Smooth muscle cell (in vitro differentiated cells): Measurements from ENCODE around the gene PLEKHG5. TPM values are rescaled to one million over a fixed set of nuclear protein-coding genes. Genes with fewer than 3 reads are reported as not detected.

Experiments
- DNase-seq: peaks from one replicate; lab custom pipeline; 2025; ENCODE audit not compliant: unreplicated experiment; lab: John Stamatoyannopoulos, UW
- H2AFZ ChIP-seq: fragments of 200-600 bp; sonication (generic); 2 replicates; pipeline ENCODE4 v1.6.0; 2016; ENCODE audit warnings: antibody characterized with exemption, low read depth, mild to moderate bottlenecking
- H3F3A ChIP-seq: fragments of 200-600 bp; sonication (generic); 2 replicates; pipeline ENCODE4 v1.6.0; 2017; ENCODE audit warnings: antibody characterized with exemption, low read depth
- H3K27ac ChIP-seq: fragments of 200-600 bp; sonication (generic); 2 replicates; pipeline ENCODE4 v1.5.1; 2016; ENCODE audit warnings: low read depth, mild to moderate bottlenecking
- H3K27me3 ChIP-seq: fragments of 200-600 bp; sonication (generic); 2 replicates; pipeline ENCODE4 v1.6.1; 2016; ENCODE audit warnings: low read depth, mild to moderate bottlenecking
- H3K36me3 ChIP-seq: fragments of 200-600 bp; sonication (generic); 2 replicates; pipeline ENCODE4 v1.5.1; 2016; ENCODE audit warnings: low read depth
- H3K4me1 ChIP-seq: fragments of 200-600 bp; sonication (generic); 2 replicates; pipeline ENCODE4 v1.5.1; 2016; ENCODE audit warnings: low read depth
- H3K4me2 ChIP-seq: fragments of 200-600 bp; sonication (generic); 2 replicates; pipeline ENCODE4 v1.6.0; 2016; ENCODE audit warnings: mild to moderate bottlenecking
- H3K4me3 ChIP-seq: fragments of 200-600 bp; sonication (generic); 2 replicates; pipeline ENCODE4 v1.5.1; 2016; ENCODE audit warnings: mild to moderate bottlenecking
- H3K79me2 ChIP-seq: fragments of 200-600 bp; sonication (generic); 2 replicates; pipeline ENCODE4 v1.6.0; 2016; ENCODE audit warnings: low read depth, mild to moderate bottlenecking
- H3K9ac ChIP-seq: fragments of 200-600 bp; sonication (generic); 2 replicates; pipeline ENCODE4 v1.6.0; 2016; ENCODE audit warnings: low read depth
- H3K9me3 ChIP-seq: fragments of 200-600 bp; sonication (generic); replicated peaks from 2 replicates; pipeline ENCODE4 v1.5.1; 2016; ENCODE audit warnings: low read depth
- H4K20me1 ChIP-seq: fragments of 200-600 bp; sonication (generic); 2 replicates; pipeline ENCODE4 v1.6.0; 2016; ENCODE audit warnings: low read depth
- WGBS: methylation state at CpG from one replicate; pipeline ENCODE4 v1.1.7; 2016; ENCODE audit warnings: low lambda C conversion rate; 5-methylcytosine and 5-hydroxymethylcytosine counted together
- polyA plus RNA-seq: library from polyadenylated mRNA; unstranded; fragments of >200 nt; fragmentation: Nextera tagmentation; extraction: Ambion mirVana; gene quantifications from 2 replicates; pipeline ENCODE4 v1.2.1, GENCODE V29; 2016
- total RNA-seq: library from RNA; depleted of rRNA; stranded (reverse); fragments of >200 nt; gene quantifications from 2 replicates; pipeline ENCODE4 v1.2.3, GENCODE V29; 2014
- TF ChIP-seq, protein P1 (sequence below): fragments of 200-600 bp; sonication (generic); IDR thresholded peaks from 2 replicates; pipeline ENCODE4 v1.5.1; 2017; ENCODE audit warnings: borderline replicate concordance, mild to moderate bottlenecking, antibody characterized with exemption; ENCODE audit not compliant: insufficient read depth, poor library complexity, severe bottlenecking

Gene PLEKHG5
- total and polyA plus RNA-seq, 2 experiments from 2014 or later = 10.6 to 14.5 TPM

DNA sequence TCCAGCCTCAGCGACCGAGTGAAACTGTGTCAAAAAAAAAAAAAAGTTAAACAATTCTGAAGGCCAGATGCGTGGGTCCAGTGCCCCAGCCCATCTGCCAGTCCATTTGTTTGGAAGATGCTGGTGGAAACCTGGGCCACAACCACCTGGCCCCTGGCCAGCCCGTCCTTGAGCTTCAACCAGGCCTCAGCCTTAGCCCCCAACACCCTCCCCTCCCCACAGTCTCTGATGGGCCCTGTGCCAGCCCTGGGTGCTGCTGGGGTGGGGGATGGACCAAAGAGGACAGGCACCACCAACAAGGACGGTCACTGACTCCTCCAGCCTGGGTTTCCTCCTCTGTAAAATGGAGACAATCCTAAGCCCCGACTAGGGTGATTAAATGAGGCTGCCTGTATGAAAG lies 19.6 kb upstream of the PLEKHG5 start:
- TF ChIP-seq, protein P1, sequence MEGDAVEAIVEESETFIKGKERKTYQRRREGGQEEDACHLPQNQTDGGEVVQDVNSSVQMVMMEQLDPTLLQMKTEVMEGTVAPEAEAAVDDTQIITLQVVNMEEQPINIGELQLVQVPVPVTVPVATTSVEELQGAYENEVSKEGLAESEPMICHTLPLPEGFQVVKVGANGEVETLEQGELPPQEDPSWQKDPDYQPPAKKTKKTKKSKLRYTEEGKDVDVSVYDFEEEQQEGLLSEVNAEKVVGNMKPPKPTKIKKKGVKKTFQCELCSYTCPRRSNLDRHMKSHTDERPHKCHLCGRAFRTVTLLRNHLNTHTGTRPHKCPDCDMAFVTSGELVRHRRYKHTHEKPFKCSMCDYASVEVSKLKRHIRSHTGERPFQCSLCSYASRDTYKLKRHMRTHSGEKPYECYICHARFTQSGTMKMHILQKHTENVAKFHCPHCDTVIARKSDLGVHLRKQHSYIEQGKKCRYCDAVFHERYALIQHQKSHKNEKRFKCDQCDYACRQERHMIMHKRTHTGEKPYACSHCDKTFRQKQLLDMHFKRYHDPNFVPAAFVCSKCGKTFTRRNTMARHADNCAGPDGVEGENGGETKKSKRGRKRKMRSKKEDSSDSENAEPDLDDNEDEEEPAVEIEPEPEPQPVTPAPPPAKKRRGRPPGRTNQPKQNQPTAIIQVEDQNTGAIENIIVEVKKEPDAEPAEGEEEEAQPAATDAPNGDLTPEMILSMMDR = no peak
- H3K9ac ChIP-seq = no peak overlapping the region
- no peak overlapping the region for H2AFZ ChIP-seq
- peaks cover 2% of the 10 kb centered on the region for H3F3A ChIP-seq
- no peak overlapping the region for H3K27ac ChIP-seq
- 97% methylated on average over 6 of the region's 6 CpGs for WGBS
- H4K20me1 ChIP-seq = no peaks in the 10 kb centered on the region
- H3K4me3 ChIP-seq = no peak overlapping the region
- no peak for DNase-seq
- no peaks in the 10 kb centered on the region for H3K27me3 ChIP-seq
- no peaks in the 10 kb centered on the region for H3K79me2 ChIP-seq
- H3K4me1 ChIP-seq = no peaks in the 10 kb centered on the region
- H3K9me3 ChIP-seq = no peaks in the 10 kb centered on the region
- H3K36me3 ChIP-seq = no peaks in the 10 kb centered on the region
- no peak overlapping the region for H3K4me2 ChIP-seq

DNA sequence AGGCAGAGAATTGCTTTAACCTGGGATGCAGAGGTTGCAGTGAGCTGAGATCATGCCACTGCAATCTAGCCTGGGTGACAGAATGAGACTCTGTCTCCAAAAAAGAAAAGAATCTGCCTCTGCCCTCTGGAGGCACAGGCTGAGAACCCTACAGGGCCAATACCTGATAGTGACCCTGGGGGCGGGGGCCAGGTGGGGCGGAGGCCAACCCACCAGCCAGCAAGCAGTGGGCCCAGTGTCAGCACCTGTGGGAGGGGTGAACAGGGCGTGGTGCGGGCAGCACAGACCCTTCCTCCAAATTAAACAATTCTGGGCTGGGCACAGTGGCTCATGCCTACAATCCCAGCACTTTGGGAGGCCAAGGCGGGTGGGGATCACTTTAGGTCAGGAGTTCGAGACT lies 19.0 kb upstream of the PLEKHG5 start:
- H3K4me2 ChIP-seq = no peak overlapping the region
- H3K36me3 ChIP-seq = no peaks in the 10 kb centered on the region
- no peaks in the 10 kb centered on the region for H3K4me1 ChIP-seq
- TF ChIP-seq, protein P1 = no peak
- no peak overlapping the region for H3K9ac ChIP-seq
- H3K27me3 ChIP-seq = no peaks in the 10 kb centered on the region
- H3K27ac ChIP-seq = no peak overlapping the region
- no peaks in the 10 kb centered on the region for H3K79me2 ChIP-seq
- H3K9me3 ChIP-seq = no peaks in the 10 kb centered on the region
- H3F3A ChIP-seq = no peaks in the 10 kb centered on the region
- H3K4me3 ChIP-seq = no peak overlapping the region
- no peak overlapping the region for H2AFZ ChIP-seq
- 98% methylated on average over 6 of the region's 6 CpGs for WGBS
- no peaks in the 10 kb centered on the region for H4K20me1 ChIP-seq
- DNase-seq = no peak

GRCh38 chr1:6509919-6510291 lies 18.4 kb upstream of the PLEKHG5 start:
- Histone ChIP-seq H3K9ac (no peak overlapping the region), H3F3A (no peaks in the 10 kb centered on the region), H3K27ac (no peak overlapping the region), H3K4me2 (no peak overlapping the region), H3K36me3 (no peaks in the 10 kb centered on the region), H3K4me1 (no peaks in the 10 kb centered on the region), H3K4me3 (no peak overlapping the region), H3K9me3 (no peaks in the 10 kb centered on the region), H3K79me2 (no peaks in the 10 kb centered on the region), H2AFZ (no peak overlapping the region), H3K27me3 (no peaks in the 10 kb centered on the region), H4K20me1 (no peaks in the 10 kb centered on the region)
- no peak for DNase-seq
- 88% methylated on average over 10 of the region's 10 CpGs for WGBS
- TF ChIP-seq, protein P1 = no peak

DNA sequence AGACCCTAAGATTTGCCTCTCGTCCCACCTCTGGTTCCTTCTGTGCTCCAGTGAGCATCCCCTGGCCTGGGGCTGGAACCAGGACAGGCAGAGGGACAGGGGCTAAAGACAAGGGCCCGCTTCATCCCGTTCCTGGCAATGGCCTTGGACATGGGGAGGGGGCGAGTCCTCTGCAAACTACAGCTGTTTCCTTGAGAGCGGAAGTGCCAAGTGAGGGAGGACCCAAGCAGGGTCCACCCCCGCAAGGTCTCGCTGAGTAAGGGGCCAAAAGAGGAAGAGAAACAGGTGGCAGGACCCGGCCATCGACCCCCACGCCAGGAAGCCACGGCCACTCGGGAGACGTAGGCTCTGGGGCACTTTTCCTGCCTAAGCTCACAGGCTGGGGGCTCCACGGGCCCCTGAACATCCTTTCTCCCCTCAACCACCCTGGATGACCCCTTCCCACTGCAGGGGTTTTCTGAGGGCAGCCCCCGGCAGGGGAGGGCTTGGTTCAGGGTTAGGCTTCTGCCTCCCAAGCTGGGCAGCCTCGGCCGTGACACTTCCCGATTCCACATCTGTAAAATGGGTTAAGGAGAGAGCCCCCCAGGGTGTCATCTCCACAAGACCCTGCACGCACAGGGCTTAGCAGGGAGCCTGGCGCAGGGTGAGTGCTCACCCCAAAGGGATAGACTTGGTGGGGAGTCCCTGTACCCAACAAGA lies 17.9 kb upstream of the PLEKHG5 start:
- Histone ChIP-seq H3K27me3 (no peaks in the 10 kb centered on the region), H3K4me3 (no peak overlapping the region), H3K9ac (no peak overlapping the region), H3K36me3 (no peaks in the 10 kb centered on the region), H3K4me1 (no peaks in the 10 kb centered on the region), H3F3A (no peaks in the 10 kb centered on the region), H3K79me2 (no peaks in the 10 kb centered on the region), H2AFZ (no peak overlapping the region), H3K9me3 (no peaks in the 10 kb centered on the region), H3K27ac (no peak overlapping the region), H3K4me2 (no peak overlapping the region), H4K20me1 (no peaks in the 10 kb centered on the region)
- 93% methylated on average over 19 of the region's 20 CpGs for WGBS
- no peak for DNase-seq
- TF ChIP-seq, protein P1 = no peak
